SK-N-SH treated with all-trans-retinoic acid at 6 μM for 48 hours (cell line): ENCODE measurements around the gene ABCC1.

Source experiments
- ARNTL ChIP-seq: fragments of 450-650 bp; formaldehyde crosslinking; IDR thresholded peaks from 2 replicates; pipeline ENCODE4 v1.5.0; 2020; ENCODE audit warnings: low read depth, mild to moderate bottlenecking, moderate library complexity, borderline replicate concordance
- CSDC2 ChIP-seq: fragments of 250-450 bp; sonication (Bioruptor Pico); IDR thresholded peaks from 2 replicates; pipeline ENCODE4 v1.5.0; 2020; ENCODE audit warnings: mild to moderate bottlenecking, moderate library complexity
- ISL1 ChIP-seq: fragments of 250-450 bp; sonication (Bioruptor Pico); IDR thresholded peaks from 2 replicates; pipeline ENCODE4 v2.1.2; 2022; ENCODE audit warnings: mild to moderate bottlenecking, moderate library complexity
- PPARA ChIP-seq: fragments of 250-450 bp; sonication (Bioruptor Pico); IDR thresholded peaks from 2 replicates; pipeline ENCODE4 v1.5.0; 2020; ENCODE audit warnings: mild to moderate bottlenecking, borderline replicate concordance
- RARB ChIP-seq: fragments of 250-450 bp; sonication (Bioruptor Pico); IDR thresholded peaks from 2 replicates; pipeline ENCODE4 v1.8.0; 2021; ENCODE audit warnings: mild to moderate bottlenecking, moderate library complexity
- SNAI2 ChIP-seq: fragments of 250-450 bp; sonication (Bioruptor Pico); IDR thresholded peaks from 2 replicates; pipeline ENCODE4 v1.5.0; 2020; ENCODE audit warnings: mild to moderate bottlenecking, moderate library complexity
- TOX ChIP-seq: fragments of 250-450 bp; sonication (Bioruptor Pico); IDR thresholded peaks from 2 replicates; pipeline ENCODE4 v1.8.0; 2021; ENCODE audit warnings: mild to moderate bottlenecking, moderate library complexity, borderline replicate concordance
- ZFP3 ChIP-seq: fragments of 250-450 bp; sonication (Bioruptor Pico); IDR thresholded peaks from 2 replicates; pipeline ENCODE4 v1.5.0; 2020; ENCODE audit warnings: mild to moderate bottlenecking, moderate library complexity
- ZFP30 ChIP-seq: fragments of 450-650 bp; formaldehyde crosslinking; IDR thresholded peaks from 2 replicates; pipeline ENCODE4 v1.5.0; 2022; ENCODE audit warnings: mild to moderate bottlenecking, moderate library complexity
- ZNF70 ChIP-seq: fragments of 450-650 bp; formaldehyde crosslinking; IDR thresholded peaks from 2 replicates; pipeline ENCODE4 v1.5.0; 2020; ENCODE audit warnings: mild to moderate bottlenecking, moderate library complexity
- TF ChIP-seq, protein P1 (sequence below): fragments of 250-450 bp; sonication (Bioruptor Pico); IDR thresholded peaks from 2 replicates; pipeline ENCODE4 v1.8.0; 2021; ENCODE audit warnings: low read depth, mild to moderate bottlenecking, moderate library complexity, borderline replicate concordance
- TF ChIP-seq, protein P2 (sequence below): fragments of 250-450 bp; sonication (Bioruptor Pico); IDR thresholded peaks from 2 replicates; pipeline ENCODE4 v1.5.1; 2021; ENCODE audit warnings: mild to moderate bottlenecking, moderate library complexity
- TF ChIP-seq, protein P3 (sequence below): fragments of 250-450 bp; sonication (Bioruptor Pico); IDR thresholded peaks from 2 replicates; pipeline ENCODE4 v1.8.0; 2020; ENCODE audit warnings: mild to moderate bottlenecking, moderate library complexity, borderline replicate concordance

DNA sequence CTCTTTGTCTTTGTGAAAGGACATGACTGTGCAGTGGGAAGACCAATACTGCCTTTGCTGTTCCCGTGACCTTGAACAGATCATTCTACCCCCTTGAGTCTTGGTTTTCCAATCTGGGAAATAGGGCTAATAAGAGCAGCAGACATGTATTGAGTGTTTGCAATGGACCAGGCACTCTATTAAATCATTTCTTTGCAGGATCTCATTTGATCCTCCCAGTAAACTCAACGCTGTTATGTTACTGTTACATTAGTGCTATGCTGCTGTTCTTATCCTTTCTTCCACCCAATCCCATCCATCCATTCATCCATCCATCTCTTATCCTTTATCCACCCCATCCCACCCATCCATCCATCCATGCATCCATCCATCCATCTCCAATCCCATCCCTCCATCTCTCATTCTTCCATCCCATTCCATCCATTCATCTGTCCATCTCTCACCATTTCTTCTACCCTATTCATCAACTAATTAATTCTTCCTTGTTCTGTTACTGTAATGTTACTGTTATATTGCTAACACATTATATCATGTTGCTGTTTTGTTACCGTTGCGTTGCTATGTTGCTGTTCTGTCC is 208.8 kb downstream of the ABCC1 start:
- no peak for TF ChIP-seq RARB (CRISPR knock-in tag)
- TF ChIP-seq, protein P1, sequence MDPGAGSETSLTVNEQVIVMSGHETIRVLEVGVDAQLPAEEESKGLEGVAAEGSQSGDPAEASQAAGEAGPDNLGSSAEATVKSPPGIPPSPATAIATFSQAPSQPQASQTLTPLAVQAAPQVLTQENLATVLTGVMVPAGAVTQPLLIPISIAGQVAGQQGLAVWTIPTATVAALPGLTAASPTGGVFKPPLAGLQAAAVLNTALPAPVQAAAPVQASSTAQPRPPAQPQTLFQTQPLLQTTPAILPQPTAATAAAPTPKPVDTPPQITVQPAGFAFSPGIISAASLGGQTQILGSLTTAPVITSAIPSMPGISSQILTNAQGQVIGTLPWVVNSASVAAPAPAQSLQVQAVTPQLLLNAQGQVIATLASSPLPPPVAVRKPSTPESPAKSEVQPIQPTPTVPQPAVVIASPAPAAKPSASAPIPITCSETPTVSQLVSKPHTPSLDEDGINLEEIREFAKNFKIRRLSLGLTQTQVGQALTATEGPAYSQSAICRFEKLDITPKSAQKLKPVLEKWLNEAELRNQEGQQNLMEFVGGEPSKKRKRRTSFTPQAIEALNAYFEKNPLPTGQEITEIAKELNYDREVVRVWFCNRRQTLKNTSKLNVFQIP (CRISPR knock-in tag): no peak
- no peak for TF ChIP-seq ZFP3 (CRISPR knock-in tag)
- TF ChIP-seq, protein P2, sequence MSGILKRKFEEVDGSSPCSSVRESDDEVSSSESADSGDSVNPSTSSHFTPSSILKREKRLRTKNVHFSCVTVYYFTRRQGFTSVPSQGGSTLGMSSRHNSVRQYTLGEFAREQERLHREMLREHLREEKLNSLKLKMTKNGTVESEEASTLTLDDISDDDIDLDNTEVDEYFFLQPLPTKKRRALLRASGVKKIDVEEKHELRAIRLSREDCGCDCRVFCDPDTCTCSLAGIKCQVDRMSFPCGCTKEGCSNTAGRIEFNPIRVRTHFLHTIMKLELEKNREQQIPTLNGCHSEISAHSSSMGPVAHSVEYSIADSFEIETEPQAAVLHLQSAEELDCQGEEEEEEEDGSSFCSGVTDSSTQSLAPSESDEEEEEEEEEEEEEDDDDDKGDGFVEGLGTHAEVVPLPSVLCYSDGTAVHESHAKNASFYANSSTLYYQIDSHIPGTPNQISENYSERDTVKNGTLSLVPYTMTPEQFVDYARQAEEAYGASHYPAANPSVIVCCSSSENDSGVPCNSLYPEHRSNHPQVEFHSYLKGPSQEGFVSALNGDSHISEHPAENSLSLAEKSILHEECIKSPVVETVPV: no peak
- TF ChIP-seq ZNF70 (CRISPR knock-in tag): no peak
- TF ChIP-seq ARNTL (CRISPR knock-in tag): no peak
- no peak for TF ChIP-seq CSDC2
- TF ChIP-seq PPARA (CRISPR knock-in tag): no peak
- TF ChIP-seq TOX (CRISPR knock-in tag): no peak
- TF ChIP-seq, protein P3, sequence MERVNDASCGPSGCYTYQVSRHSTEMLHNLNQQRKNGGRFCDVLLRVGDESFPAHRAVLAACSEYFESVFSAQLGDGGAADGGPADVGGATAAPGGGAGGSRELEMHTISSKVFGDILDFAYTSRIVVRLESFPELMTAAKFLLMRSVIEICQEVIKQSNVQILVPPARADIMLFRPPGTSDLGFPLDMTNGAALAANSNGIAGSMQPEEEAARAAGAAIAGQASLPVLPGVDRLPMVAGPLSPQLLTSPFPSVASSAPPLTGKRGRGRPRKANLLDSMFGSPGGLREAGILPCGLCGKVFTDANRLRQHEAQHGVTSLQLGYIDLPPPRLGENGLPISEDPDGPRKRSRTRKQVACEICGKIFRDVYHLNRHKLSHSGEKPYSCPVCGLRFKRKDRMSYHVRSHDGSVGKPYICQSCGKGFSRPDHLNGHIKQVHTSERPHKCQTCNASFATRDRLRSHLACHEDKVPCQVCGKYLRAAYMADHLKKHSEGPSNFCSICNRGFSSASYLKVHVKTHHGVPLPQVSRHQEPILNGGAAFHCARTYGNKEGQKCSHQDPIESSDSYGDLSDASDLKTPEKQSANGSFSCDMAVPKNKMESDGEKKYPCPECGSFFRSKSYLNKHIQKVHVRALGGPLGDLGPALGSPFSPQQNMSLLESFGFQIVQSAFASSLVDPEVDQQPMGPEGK (CRISPR knock-in tag): no peak
- no peak for TF ChIP-seq ISL1 (CRISPR knock-in tag)
- no peak for TF ChIP-seq SNAI2
- no peak for TF ChIP-seq ZFP30 (CRISPR knock-in tag)
